HG02852 (cell line): Measurements from ENCODE around the gene RND3.

ENCODE experiments used
- ATAC-seq: cut with Tn5 transposase; IDR thresholded peaks from one replicate; pipeline ENCODE4 v1.9.1; 2021; ENCODE audit warnings: mild to moderate bottlenecking, moderate library complexity; ENCODE audit not compliant: unreplicated experiment

RND3 gene

DNA sequence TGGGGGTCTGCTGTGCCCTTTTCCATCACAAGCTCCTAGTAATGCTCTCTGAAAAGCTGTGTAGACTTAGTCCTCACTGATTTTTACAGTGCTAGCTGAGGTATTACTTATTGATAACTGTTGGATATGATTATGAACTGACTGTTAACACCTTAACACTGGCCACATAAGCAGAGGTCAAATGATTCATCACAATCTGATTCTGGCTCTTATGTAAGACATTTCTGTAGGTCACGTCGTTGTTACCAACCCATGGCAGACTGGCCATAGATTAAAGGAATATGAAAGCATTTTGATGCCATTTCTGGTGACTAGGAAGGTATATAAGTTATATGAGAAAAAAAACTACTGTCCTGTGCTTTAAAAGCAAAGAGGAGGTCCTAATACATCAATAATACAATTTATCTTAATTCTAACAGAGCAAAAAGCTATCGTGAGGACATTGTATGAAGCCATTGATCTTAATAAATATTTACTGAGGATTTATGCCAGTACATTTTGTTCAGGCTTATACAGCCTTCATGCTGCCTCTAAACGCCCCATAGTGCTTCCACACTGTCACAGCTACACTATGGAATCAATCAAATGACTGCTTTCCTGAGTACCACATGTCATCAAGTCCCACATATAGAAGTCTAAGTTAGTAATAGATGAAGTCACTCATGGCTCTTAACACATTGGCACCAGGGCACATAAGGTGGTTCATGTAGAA, 6.9 kb upstream of the RND3 start:
- ATAC-seq = no peak

DNA sequence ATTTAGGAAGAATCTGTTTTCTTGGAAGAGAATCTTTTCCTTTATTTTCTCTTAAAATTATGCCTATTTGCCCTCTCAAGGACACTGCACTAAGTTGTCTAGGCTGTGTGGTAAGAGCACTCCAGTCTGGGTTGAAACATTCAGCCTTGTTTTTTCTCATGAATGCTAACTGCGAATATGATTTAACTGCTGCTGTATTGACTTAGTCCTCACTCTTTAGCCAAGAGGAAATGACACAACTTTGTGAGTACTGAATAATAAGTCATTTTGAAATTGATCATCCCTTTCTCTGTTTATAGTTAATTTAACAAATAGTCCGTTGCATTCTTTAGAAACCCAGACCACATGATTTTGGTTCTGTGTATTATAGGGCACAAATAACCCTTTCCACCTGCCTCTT, 4.5 kb upstream of the RND3 start:
- ATAC-seq = no peak

DNA sequence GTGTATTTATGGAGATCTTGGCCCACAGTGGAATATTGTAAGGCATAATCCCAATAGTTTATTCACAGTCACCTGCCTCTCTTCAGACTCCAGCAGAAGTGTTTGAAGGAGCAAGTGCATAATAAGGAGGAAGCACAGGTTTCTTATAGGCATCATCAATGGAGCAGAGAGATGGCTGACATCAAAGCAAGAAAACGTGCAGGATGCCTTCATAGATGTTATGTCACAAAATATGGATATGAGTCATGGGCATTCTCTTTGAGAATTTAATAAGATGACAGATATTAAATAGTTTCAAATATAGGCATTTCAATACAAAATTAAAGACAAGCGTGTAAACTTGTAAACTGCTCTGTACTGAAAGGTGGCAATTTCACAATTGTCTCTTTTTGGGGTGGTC, 4.0 kb upstream of the RND3 start:
- no peak for ATAC-seq

DNA sequence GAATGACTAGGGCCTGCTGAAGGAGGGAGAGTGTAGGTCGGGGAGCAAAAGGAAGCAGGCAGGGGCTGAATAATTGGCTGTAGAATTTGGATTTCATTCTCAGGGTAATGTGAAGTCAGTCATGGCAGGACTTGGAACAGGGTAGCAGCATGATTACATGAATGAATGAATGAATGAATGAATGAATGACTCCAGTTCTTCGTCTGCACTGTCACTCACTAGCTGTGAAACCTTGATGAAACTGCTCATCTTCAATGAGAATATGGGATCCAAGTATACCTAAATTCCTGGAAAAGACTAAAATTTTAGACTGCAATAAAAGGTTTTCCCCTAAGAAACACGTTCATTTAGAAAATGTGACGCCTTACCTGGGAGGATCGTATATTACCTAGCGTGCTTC, 3.0 kb upstream of the RND3 start:
- ATAC-seq = no peak

DNA sequence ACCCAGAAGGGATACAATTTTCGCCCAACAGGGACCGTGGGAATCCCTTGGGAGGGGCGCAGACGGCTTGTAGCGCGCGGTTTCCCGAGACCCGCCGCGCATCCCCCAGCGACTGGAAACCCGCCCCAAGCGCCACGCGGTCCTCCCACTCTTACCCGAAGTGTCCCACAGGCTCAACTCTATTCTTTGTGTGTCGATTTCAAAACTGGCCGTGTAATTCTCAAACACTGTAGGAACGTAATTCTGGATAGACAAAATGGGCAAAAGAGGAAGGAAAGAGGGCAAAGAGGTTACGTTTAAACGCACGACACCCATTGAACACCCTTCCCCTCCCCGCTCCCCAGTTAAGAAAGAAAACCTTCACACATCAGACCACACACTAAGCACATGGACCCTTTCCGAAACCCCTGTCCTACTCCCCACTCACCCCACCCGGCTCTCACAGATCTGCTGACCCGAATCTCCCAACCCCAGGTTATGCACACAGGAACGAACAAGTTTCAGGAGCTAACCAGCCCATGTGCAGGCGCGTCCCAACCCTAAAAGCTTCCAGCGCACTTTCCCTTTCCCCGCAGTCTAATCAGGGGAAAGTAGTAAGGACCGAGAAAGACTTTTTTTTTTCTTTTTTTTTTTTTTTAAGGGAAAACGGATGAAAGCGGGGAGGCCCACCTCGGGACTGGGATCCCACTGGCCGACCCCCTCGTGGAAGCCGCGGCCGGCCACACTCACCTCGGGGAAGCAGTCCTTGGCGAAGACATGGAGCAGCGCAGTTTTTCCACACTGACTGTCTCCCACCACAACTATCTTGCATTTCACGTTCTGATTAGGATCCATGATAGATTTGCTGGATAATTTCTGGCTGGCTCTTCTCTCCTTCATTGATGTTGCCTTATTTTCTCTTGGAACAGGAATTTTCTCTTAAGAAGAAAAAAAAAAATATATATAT, 655 bp downstream of the RND3 start:
- no peak for ATAC-seq

DNA sequence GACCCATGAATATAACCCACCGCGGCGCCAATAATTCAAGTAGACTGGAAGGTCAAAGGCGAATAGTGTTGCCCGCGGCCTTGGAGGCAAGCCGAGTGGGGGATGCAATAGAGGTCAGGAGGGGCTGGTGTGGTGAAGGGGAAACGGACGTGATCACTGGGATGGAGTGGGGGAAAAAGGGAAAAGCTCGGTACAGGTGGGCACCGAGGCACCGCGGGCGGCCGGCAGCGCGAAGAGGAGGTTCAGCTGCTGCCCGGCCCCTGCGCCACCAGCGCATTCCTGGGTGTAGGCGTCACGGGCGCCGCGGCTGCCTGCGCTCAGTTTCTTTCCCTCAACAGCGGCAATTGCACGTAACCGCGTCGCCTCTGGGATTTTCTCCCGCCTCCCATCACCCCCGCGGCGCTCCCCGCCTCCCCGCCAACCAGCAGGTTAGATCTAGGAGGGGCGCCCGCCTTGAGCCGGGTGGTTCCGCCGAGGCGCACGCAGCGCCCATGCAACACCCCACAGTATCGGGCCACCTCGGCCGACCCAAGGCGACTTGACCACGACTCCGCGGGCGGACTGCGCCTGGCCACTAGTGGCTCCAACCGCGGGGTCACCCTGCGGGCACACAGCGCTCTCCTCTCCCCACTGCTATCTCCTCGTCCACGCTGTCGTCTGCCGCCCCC, 1.5 kb downstream of the RND3 start:
- ATAC-seq = no peak

DNA sequence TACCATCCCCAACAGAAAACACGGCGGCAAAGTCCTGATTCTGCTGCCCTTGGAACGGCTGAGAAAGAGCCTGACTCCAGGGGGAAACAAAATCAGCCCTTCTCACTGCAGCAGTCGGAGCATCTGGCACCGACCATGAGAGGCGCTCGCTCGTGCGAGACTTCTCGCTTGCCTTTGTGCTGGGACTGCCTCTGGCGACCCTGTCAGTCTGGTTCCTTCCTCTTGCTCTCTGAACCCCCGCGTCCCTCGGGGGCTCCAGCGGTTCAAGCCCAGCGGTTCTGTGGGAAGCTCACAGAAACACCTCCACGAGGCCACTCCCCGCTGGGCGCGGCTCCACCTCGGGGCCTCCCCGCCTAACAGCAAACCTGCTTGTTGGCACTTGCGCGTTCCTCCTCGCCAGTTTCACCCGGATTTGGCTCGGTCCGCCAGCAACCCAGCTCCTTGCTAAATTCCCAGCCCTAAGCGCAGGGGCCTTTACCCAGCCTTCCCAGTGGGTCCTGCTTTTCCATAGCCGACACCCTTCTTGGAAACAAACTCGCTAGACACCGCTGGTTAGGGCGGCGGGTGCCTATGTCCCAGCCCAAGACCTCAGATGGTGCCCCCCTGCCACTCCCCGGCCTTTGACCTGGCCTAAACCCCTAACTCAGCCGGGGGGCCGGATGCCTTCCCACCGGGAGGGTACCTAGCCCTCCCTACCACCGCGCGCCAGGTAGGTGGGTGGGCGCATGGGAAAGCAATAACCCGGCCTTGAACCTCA, 2.2 kb downstream of the RND3 start:
- ATAC-seq = no peak

DNA sequence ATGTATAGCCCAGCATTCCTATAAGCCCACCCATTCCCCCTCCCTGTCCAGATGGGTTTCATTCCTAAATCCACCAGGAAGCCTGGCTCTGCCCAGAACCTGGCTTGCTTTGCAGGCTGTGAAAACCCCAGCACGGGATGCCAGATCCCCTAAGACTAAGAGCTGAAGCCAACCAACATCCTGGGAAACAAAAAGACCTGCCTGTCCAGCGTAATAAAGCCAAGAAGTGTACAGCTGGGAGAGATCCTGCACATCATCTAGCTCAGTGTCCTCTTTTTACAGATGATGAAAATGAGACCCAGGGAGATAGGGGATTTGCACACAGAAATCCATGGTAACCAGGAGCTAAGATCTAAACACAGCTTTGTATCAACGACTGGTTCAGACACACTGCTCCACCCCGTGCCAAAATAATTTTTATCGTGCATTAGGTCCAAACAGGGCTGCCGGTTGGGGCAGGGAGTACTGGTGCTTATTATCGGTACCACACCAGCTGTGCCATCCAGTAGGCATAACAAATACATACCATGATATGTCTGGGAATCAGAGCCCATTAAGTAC, 2.9 kb downstream of the RND3 start:
- no peak for ATAC-seq

DNA sequence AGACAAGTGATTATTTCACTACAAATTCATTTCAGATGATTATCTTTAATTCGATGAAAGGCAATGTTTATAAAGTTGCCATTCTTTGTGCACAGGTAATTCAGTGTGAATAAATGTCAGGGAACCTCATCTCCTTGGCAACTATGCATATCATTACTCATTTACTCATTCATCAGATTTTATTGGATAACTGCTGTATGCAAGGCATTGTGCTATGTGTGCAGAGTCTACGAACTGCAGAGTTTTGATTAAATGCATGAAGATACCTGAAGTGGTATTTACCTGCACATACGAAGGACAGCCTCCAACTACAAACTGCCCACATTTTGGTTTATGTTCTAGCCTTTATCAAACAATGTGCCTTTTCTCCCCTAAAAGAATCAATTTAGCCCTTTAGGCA, 3.5 kb downstream of the RND3 start:
- no peak for ATAC-seq

DNA sequence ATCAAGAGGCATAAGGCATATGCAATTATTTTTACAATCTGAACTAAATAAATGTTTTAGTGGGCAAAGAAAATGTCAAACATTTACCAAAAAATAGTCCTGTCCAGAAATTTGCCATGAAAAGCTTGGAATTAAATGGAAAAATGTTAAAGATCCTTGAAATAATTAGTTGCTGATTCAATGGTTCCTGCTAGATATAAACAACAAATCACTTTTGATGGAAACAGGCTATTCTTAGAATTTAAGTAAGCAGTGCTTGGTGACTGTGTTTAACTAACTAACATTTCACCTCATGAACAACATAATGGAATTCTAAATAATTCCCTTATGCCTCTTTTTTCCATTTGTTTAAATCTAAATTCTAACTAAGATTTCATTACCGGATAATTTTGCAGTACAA, 3.9 kb downstream of the RND3 start:
- ATAC-seq = no peak

DNA sequence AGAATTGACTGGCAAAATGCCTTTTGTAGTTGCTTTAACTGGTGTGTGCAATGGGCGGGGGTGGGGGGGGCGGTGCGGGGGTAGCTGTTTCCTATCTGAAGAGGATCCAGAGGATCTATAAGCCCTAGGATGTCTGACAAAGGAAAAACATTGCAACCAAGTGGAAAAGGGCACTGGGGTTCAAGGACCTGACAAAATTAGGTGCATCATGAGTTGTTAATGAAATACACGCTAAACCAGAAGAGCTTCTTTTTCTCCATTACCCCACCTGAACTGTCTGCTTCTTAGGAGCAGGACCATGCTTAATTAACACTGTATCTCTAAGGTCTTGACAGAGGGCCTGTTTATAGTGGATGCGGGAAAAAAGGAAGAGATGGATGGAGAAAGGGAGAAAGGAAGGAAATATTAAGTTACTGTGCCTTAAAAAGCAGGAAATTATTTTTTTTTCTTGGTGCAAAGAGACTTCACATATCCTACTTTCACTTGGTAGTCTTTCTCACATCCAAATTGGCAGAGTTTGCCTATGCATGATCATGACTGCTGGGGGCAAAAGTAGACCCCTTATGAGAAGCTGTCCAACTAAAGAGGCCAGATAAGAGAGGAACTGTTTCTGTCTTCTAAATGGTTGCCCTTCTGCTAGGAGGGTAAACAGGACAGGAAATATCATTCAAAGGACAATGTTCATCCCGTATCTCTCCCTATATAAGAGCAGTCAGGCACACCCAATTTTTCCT, 4.6 kb downstream of the RND3 start:
- ATAC-seq = no peak

DNA sequence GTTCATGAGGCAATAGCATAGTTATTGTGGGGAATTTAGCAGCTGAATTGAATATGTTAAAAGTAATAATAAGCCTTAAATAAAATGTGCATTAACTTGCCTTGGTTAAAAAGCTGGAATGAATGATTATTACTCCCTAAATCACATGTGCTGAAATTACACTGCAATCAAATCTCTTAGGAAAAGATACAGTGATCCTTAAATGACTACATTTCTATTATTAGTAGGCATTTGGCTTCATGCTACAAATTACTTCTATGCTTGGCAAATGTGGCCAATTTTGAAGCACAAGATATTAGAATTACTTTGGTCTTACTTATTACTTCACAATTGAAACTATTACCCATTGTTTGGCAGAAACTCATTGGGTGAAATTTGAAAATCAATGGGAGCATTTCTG, 5.4 kb downstream of the RND3 start:
- no peak for ATAC-seq

DNA sequence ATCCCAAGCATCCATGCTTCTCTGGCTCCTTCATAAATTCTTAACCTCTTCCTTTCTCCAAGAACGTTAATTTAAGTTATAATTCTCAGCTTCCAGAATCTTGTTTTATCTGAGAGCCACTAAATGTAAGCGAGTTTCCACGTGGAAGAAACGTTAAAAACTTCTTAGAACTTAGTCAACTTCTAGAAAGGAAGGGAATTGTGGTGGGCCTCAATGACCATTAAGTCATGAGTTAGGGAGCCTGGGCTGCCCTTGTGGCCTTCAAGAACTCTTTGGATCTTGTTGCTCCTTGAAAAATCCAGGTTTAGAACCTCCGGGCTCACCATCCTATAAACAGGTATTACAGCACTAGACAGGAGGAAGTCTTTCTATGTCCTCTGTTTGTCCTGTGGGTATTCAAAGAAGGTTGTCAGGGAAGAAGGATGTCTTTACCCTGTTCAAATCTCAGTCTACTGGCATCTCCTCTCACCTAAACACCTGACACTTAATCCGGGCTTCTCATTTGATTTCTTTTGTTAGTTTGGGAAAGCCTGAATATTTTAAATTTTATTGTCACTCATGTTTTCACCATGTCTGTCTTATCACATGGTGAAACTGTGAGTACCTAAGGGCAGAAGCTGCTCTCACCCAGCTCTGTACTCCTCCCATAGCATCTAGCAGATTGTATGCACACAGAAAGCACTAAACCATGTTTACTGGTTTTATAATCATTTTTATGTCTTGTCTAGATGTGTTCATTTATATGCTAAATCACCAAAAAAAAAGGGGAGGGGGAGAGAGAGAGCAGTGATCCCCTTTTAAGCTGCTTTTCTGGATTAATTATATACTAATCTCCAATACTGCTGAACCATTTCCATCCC, 6.3 kb downstream of the RND3 start:
- ATAC-seq = no peak

DNA sequence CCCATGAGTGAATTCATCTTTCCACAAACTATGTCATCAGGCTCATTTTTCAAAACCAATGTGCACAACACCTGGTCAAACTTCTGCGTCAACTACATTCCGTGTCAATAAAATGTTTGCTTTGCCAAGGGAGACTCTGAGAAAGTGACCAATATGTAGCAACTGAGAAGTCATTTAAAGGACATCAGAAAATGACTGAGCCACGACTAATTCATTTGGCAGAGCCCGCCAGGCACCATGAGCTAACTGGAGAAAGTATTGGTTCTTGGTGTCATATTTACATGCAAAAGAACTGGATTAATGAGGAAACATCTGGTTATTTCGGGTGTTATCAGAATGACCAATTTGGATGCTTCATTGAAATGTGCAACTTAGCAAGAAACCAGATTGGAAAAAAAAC, 7.2 kb downstream of the RND3 start:
- ATAC-seq = no peak

DNA sequence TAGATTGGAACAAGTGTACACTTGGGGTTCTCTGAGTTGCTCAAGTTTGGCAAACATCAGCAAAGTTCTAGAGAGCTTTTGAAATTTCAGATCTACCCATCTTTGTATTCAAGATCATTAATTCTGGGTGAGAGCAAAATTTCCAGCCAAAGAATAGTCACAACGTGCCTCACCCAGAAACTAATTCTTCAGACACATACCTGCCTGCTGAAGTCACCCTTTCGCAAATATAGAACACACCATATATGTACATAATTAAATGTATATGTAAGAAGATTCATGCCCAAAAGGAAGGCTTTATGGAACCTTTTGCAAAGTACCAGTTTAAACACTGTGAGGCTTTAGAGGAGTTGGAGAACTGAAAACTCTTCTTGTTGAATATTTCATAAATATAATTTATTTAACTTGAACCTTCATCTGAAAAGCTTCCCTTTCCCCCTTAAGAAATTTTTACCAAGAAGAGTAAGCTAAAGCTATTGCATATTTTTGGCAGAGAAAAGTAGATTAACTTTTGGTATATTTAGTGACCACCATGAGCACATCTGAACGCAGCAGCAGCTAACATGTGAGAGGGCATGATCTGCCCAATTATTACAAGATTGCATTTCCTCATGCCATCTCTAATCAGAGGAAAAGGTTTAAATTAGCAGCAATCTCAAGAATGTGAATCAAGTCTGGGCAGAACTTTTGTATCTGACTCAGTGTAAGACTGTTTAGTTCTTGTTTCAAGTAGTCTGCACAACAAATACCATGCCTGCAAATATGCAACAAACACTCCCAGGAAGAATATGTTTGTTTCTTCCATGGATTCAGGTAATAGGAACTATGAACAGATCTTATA, 8.2 kb downstream of the RND3 start:
- ATAC-seq = no peak

DNA sequence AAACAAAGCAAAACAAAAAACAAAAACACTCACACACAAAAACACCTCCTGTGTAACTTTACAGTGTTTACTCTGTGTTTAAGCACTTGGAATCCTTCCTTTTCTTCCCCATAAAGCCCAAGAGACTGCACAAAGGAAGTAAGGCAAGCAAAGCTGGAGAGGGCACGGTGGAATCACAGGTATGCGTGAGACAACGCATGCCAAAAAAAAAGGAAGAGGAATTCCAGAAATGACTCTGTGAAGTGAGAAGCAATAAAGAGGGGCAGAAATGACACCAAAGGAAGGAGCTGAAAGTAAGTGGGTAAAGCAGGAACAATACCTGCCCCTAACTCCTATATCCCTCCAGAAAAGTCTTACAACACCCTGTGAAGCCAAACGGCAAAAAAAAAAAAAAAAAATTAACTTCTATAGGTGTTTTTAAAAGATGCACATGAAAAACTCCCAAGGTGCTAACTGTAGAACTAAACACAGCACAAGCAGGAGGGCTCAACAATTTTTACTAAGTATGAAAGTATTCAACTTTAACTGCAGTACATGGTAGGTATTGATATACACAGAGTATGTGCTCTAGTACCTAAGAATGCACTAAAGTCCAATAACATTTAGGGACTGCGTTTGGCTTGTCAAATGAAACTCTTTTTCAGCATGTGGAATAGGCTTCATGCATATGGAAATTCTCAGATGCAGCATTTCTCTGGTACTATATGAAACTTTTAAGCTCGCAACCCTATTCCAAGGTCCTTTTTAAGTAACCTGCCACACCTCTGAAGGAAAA, 9.1 kb downstream of the RND3 start:
- no peak for ATAC-seq

DNA sequence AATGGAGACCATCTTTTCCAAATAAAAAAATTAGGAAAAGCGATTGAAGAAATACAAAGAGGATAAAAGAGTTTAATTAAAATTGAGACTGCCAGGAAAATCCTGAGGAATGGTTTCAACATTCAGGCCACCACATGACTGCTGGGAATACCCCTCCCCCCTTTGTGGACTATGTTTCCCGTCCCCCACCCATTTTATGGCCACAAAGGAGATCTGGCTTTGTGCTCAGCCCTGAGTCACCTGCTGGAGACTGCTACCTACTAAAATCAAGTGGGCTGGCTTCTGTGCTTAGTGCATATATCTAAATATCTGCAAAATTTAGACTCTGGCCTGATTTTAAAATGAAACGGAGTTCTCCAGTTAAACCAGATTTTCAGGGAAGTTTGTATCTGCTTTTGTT, 10.1 kb downstream of the RND3 start:
- ATAC-seq = no peak
